ENCODE results near the gene SESTD1. TPM values are rescaled to one million over a fixed set of nuclear protein-coding genes. Genes with fewer than 3 reads are reported as not detected.
"Not testable (repeated sequence)": the region's sequence is repeated elsewhere in the genome, so short reads cannot be mapped to it uniquely, and the experiment has no call there.

SESTD1 gene
- total RNA-seq, 2 donors from 2014 or later = 16.1 to 16.3 TPM

GRCh38 chr2:179081954-179082353, 182.7 kb downstream of the SESTD1 start:
- H3K36me3 Mint-ChIP-seq (ENCODE audit: low read depth) = no peaks in the 10 kb centered on the region
- DNase-seq (no peak), ATAC-seq (no peak)
- H3K27ac Mint-ChIP-seq = no peak overlapping the region
- no peaks in the 10 kb centered on the region for H3K27me3 Mint-ChIP-seq
- no peaks in the 10 kb centered on the region for H3K9me3 ChIP-seq (ENCODE audit: control insufficient read depth, low read length, poor library complexity, severe bottlenecking)
- no peak overlapping the region for H3K4me3 Mint-ChIP-seq
- H3K4me1 Mint-ChIP-seq = no peaks in the 10 kb centered on the region

- H3K4me1 Mint-ChIP-seq = no peaks in the 10 kb centered on the region
- no peak for ATAC-seq
Observed at GRCh38 chr2:179072527-179072926, 192.1 kb downstream of the SESTD1 start.

GRCh38 chr2:179071810-179072355, 192.7 kb downstream of the SESTD1 start:
- H3K27ac Mint-ChIP-seq = no peak overlapping the region
- DNase-seq (no peak), ATAC-seq (no peak)
- no peaks in the 10 kb centered on the region for H3K27me3 Mint-ChIP-seq
- H3K4me3 Mint-ChIP-seq = no peak overlapping the region
- no peaks in the 10 kb centered on the region for H3K9me3 ChIP-seq (ENCODE audit: control insufficient read depth, low read length, poor library complexity, severe bottlenecking)
- no peaks in the 10 kb centered on the region for H3K4me1 Mint-ChIP-seq
- no peaks in the 10 kb centered on the region for H3K36me3 Mint-ChIP-seq (ENCODE audit: low read depth)

More at GRCh38 chr2:179072527-179072926, 192.1 kb downstream of the SESTD1 start:
- no peak overlapping the region for H3K27ac Mint-ChIP-seq
- H3K4me3 Mint-ChIP-seq = no peak overlapping the region
- H3K27me3 Mint-ChIP-seq = no peaks in the 10 kb centered on the region
- H3K36me3 Mint-ChIP-seq (ENCODE audit: low read depth) = no peaks in the 10 kb centered on the region
- DNase-seq = no peak
- H3K9me3 ChIP-seq (ENCODE audit: control insufficient read depth, low read length, poor library complexity, severe bottlenecking) = no peaks in the 10 kb centered on the region

GRCh38 chr2:179070895-179071294, 193.7 kb downstream of the SESTD1 start:
- Mint-ChIP-seq H3K4me3 (no peak overlapping the region), H3K27me3 (no peaks in the 10 kb centered on the region), H3K4me1 (no peaks in the 10 kb centered on the region), H3K27ac (no peak overlapping the region), H3K36me3 (ENCODE audit: low read depth) (no peaks in the 10 kb centered on the region)
- no peak for DNase-seq
- H3K9me3 ChIP-seq (ENCODE audit: control insufficient read depth, low read length, poor library complexity, severe bottlenecking) = no peaks in the 10 kb centered on the region
- no peak for ATAC-seq

DNA sequence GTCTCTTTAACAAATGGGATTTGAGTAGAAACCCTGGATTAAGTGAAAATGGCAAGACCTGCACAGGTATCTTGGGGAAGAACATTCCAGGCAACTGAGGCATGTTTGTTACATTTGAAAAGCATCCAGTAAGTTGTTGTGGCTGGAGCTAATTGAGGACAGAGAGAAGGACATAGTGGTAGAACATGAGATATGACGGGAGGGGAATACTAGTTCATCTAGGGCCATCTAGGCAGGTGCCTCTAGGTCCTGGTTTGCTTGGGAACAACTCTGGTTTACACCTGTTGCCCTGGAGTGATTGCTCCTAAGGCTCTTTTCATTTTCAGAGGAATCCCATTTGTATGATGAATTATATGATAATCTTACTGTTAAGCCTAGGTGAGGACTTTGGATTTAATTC, 194.9 kb downstream of the SESTD1 start:
- no peaks in the 10 kb centered on the region for H3K27me3 Mint-ChIP-seq
- ATAC-seq (no peak), DNase-seq (no peak)
- H3K4me1 Mint-ChIP-seq = no peaks in the 10 kb centered on the region
- H3K9me3 ChIP-seq (ENCODE audit: control insufficient read depth, low read length, poor library complexity, severe bottlenecking) = no peaks in the 10 kb centered on the region
- H3K36me3 Mint-ChIP-seq (ENCODE audit: low read depth) = no peaks in the 10 kb centered on the region
- no peak overlapping the region for H3K27ac Mint-ChIP-seq
- no peak overlapping the region for H3K4me3 Mint-ChIP-seq

GRCh38 chr2:179068991-179069643, 195.5 kb downstream of the SESTD1 start:
- DNase-seq (no peak), ATAC-seq (no peak)
- H3K9me3 ChIP-seq (ENCODE audit: control insufficient read depth, low read length, poor library complexity, severe bottlenecking) = no peaks in the 10 kb centered on the region
- Mint-ChIP-seq H3K27ac (no peak overlapping the region), H3K27me3 (no peaks in the 10 kb centered on the region), H3K36me3 (ENCODE audit: low read depth) (no peaks in the 10 kb centered on the region), H3K4me3 (no peak overlapping the region), H3K4me1 (no peaks in the 10 kb centered on the region)

- DNase-seq (no peak), ATAC-seq (no peak)
- Mint-ChIP-seq H3K36me3 (ENCODE audit: low read depth) (no peaks in the 10 kb centered on the region), H3K4me1 (no peaks in the 10 kb centered on the region), H3K27me3 (no peaks in the 10 kb centered on the region), H3K4me3 (no peak overlapping the region), H3K27ac (no peak overlapping the region)
- no peaks in the 10 kb centered on the region for H3K9me3 ChIP-seq (ENCODE audit: control insufficient read depth, low read length, poor library complexity, severe bottlenecking)
Observed at GRCh38 chr2:179059026-179059700, 205.5 kb downstream of the SESTD1 start.

- no peaks in the 10 kb centered on the region for H3K27me3 Mint-ChIP-seq
- no peak overlapping the region for H3K27ac Mint-ChIP-seq
- no peaks in the 10 kb centered on the region for H3K36me3 Mint-ChIP-seq (ENCODE audit: low read depth)
- H3K9me3 ChIP-seq (ENCODE audit: control insufficient read depth, low read length, poor library complexity, severe bottlenecking) = no peaks in the 10 kb centered on the region
- no peaks in the 10 kb centered on the region for H3K4me1 Mint-ChIP-seq
- ATAC-seq (no peak), DNase-seq (no peak)
- no peak overlapping the region for H3K4me3 Mint-ChIP-seq
Observed at GRCh38 chr2:179057737-179058136, 206.9 kb downstream of the SESTD1 start.

DNA sequence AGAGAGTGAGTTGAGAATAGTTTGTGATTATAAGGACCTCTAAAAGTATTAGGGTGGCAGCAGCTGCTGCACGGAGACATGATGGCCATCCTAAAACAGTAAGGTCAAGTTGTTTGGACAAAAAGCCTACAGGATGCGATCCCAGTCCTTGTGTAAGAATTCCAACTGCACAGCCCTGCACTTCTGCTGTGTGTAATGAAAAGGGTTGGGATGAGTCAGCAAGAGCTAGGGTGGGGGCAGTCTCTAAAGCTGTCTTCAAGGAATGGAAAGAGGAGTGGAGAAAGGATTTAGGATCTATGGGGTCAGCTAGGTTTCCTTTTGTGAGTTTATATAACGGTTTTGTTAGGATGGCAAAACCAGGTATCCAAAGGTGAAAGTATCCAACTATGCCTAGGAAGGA, 211.1 kb downstream of the SESTD1 start:
- H3K4me1 Mint-ChIP-seq; DNase-seq; H3K9me3 ChIP-seq (ENCODE audit: control insufficient read depth, low read length, poor library complexity, severe bottlenecking); ATAC-seq; H3K4me3 Mint-ChIP-seq; H3K27ac Mint-ChIP-seq; H3K36me3 Mint-ChIP-seq (ENCODE audit: low read depth); H3K27me3 Mint-ChIP-seq: not testable (repeated sequence)

Other genes with a start within 250 kb of the SESTD1 start
- 10 to 100 TPM; 18.2 to 22.8 TPM for gene CCDC141, start 214.7 kb downstream of the SESTD1 start, total RNA-seq